Measurements from ENCODE around the gene SAAL1.

DNA sequence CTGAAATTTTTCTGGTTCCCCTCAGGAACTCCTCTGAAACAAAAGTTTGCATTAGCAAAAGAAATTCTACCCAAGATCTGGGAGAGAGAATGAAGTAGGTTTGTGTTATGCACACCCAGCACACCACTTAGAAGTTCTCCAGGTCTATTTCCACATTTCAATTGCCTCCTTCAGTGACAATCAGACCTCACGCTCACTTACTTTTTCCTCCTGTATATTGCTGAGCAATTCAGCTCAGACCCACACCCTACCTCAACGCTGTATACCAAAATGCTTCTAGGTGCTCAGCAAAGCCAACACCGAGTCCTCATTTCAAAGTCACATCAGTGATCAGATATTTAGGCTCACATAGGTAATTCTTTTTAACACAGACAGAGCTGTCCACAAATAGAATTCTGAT lies 45.7 kb upstream of the SAAL1 start:
- TF ChIP-seq, protein P1, sequence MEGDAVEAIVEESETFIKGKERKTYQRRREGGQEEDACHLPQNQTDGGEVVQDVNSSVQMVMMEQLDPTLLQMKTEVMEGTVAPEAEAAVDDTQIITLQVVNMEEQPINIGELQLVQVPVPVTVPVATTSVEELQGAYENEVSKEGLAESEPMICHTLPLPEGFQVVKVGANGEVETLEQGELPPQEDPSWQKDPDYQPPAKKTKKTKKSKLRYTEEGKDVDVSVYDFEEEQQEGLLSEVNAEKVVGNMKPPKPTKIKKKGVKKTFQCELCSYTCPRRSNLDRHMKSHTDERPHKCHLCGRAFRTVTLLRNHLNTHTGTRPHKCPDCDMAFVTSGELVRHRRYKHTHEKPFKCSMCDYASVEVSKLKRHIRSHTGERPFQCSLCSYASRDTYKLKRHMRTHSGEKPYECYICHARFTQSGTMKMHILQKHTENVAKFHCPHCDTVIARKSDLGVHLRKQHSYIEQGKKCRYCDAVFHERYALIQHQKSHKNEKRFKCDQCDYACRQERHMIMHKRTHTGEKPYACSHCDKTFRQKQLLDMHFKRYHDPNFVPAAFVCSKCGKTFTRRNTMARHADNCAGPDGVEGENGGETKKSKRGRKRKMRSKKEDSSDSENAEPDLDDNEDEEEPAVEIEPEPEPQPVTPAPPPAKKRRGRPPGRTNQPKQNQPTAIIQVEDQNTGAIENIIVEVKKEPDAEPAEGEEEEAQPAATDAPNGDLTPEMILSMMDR (IDR thresholded peaks at IDR 0.05) = no peak
- TF ChIP-seq POLR2A (IDR thresholded peaks at IDR 0.05) = no peak
